Retina (tissue), 1 donor: ENCODE measurements around the gene ASB8.
"Not testable (repeated sequence)": the region's sequence is repeated elsewhere in the genome, so short reads cannot be mapped to it uniquely, and the experiment has no call there.

Experiments
- DNase-seq: peaks from one replicate; pipeline ENCODE4 v3.0.0-alpha.2; 2016

ASB8 gene

DNA sequence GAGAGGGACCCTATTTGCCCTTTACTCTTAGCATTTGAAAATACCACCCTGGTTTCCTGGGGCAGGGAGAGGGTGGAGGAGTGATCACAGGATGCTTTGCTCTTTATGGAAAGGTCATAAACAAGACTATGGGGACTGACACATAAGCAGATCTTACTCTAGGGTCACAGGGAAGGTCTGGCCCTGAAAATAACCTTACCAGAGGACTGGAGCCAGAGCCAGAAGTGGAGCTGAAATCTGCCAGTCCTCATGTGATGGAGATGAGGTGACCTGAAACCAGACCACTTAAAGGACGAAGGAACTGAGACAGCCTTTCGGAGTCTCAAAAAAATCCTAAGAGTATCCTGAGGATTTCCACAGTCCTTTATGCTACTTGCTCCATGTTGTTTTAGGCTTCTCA is 25.8 kb downstream of the ASB8 start:
- no peak for DNase-seq

- no peak for DNase-seq
Observed at GRCh38 chr12:48129376-48129775, 27.9 kb downstream of the ASB8 start.

DNA sequence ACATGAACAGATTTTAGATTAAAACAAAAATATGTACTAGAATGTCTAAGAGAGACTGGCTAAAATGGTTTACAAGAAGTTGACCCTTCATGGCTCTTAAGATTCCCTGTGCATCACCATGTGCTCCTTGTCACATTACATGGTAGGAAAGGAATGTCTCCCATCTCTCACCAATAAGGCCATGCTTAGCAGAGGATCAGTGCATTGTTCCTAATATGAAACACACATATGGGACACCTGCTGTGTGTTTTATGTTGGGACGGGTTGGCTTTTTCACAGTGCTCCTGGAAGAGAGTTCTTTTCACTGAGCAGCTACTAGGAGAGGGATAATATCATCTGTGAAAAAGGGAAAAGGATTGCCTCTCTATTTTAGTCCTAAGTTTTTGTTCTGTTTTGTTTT is 28.5 kb downstream of the ASB8 start:
- DNase-seq, result no peak

- no peak for DNase-seq
Observed at GRCh38 chr12:48126953-48127630, 30.2 kb downstream of the ASB8 start.

GRCh38 chr12:48125985-48126384 is 31.3 kb downstream of the ASB8 start:
- no peak for DNase-seq

GRCh38 chr12:48125542-48125941 is 31.8 kb downstream of the ASB8 start:
- DNase-seq, result not testable (repeated sequence)

- DNase-seq, result no peak
Observed at GRCh38 chr12:48123169-48123568, 34.1 kb downstream of the ASB8 start.

GRCh38 chr12:48122065-48122834 is 35.1 kb downstream of the ASB8 start:
- no peak for DNase-seq

DNA sequence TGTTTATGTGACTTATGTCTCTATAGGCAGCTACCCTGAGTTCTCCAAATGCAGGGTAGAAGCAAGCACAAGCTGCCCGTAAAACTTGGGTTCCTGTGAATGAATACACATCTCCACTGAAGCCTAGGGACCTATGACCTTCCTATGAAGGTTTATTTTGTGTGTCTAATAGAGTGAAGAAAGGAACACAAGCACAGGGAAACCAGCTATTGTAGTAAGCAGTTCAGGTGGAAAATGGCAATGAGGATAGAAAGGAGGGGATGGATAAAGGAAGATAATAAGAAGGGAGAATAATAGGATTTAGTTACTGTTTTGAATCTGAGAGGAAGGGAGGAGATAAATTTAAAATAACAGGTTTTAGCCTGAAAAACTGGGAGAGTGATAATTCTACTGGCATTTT is 35.8 kb downstream of the ASB8 start:
- peak; percentile 57 for DNase-seq

- DNase-seq, result no peak
Observed at GRCh38 chr12:48119834-48120195, 37.5 kb downstream of the ASB8 start.

DNA sequence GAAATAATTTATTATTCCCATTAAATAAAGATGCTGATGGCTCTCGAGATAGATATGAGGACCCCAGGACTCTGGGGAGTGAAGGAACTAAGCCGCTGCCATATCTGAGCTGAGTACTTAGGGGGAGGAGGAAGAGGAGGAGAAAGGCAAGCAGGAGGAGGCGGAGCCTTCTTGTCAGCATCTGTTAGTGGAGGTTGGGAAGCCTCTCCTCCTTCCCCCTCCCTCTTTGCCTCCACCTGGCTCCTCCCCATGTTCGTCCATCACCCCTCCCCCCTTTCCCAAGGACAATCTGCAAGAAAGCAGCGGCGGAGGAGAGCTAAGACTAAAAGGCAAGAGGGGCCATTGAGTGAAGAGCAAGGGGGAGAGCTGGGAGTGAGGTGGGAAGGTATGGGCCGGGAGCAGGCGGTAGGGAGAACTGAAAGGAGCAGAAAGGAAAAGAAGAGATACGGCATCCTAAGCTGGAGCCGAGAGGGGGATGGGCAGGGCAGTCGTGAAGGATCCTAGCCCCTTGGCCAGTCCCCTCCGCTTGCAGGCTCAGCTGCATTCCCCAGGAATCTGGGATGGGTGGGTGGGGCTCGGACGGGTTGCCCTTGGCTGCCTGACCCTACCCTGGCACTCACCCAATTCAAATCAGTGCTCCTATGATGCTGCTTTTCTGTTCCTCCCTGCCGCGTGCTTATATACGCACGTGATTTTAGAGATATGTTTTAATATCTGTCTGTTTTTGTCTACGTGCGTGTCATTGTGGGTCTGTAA is 38.1 kb downstream of the ASB8 start, which contains the start of gene PFKM:
TSS of gene PFKM (plus strand) at position 287 of the 756 bp plus-strand sequence. CDS start 3,411 bp downstream, outside the sequence.
- DNase-seq, result peak; percentile 93

DNA sequence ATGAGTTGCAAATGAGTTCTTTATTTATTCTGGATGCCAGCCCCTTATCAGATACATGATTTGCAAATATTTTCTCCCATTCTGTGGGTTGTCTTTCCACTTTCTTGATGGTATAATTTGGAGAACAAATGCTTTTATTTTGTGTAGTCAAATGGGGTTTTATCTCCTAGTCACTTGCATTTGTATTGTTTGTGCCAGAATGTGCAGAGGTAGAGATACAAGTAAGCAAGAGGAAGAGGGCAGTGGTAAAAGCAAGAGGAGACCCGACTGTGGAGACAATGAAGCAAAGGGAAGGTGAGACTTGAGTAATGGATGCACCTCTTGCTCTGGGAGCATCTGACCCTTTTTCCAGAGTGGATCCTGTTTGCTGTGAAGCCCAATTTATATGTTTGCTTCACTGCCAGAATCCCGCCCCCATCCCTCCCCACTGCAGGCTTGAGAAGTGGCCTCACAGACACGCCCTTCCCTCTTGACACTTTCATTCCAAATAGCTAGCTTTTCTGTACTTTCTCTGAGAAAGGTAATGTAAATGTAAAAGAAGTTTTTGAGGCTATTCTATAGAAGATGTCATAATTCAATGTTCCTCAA is 38.9 kb downstream of the ASB8 start:
- DNase-seq, result no peak

- DNase-seq, result no peak
Observed at GRCh38 chr12:48115957-48116356, 41.4 kb downstream of the ASB8 start.

DNA sequence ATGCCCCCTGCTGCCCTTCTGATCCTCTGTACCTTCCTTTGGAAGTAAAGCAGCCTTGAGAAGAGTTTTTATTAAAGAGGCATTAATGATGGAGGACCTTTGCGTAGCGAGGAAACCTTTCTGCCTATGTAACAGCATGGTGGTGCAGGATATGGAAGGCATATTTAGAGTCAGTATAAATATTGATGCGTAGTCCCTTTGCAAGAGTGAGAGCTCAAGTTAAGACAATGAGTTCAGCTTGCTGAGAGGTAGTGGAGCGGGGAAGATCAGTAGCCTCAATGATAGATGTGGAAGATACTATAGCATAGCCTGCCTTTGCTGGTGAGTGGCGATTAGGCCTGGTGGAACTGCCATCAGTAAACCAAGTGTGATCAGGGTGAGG is 46.0 kb downstream of the ASB8 start:
- not testable (repeated sequence) for DNase-seq

GRCh38 chr12:48110691-48111311 is 46.5 kb downstream of the ASB8 start:
- no peak for DNase-seq

GRCh38 chr12:48109424-48109823 is 47.9 kb downstream of the ASB8 start:
- no peak for DNase-seq

DNA sequence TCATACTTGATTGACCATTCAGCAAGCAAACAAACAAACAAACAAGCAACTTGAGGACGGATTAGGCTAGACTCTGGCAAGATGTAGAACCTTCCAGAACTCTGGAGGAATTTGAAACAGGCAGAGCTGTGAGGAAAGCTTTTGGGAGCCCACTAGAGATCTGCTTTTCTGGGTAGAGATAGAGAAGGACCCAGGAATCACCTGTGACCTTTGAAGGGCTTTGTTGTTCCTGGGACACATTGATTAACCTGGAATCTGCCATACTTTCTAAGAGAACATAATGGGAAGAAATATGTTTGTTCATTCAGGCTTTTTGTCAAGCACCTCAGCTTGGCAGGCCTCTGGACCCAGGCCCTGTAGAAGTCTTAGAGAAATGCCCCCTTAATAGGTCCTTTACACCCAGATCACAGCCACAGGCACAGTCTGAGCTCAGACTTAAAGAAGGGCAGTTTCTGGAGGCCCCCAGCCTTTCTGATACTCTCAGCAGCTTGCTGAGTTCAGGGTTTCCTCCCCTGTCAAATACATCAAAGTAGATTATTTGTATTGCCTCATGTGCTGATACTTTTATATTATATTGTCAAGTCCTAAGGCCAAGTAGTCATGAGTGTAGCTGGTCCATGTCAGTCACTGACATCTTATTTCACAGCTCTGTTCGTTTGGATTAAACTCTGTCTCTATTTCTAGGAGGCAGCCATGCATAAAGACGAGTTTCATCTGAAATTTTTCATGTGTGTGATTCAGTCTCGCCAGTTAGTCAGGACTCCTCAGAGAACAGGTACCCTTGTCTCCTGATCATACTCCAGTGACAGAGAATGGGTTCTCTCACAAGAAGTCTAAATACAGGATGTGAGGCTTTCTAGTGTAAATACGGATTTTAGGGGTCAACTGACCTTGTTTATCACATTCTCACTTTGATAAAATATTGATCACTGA is 50.4 kb downstream of the ASB8 start:
- DNase-seq, result no peak

DNA sequence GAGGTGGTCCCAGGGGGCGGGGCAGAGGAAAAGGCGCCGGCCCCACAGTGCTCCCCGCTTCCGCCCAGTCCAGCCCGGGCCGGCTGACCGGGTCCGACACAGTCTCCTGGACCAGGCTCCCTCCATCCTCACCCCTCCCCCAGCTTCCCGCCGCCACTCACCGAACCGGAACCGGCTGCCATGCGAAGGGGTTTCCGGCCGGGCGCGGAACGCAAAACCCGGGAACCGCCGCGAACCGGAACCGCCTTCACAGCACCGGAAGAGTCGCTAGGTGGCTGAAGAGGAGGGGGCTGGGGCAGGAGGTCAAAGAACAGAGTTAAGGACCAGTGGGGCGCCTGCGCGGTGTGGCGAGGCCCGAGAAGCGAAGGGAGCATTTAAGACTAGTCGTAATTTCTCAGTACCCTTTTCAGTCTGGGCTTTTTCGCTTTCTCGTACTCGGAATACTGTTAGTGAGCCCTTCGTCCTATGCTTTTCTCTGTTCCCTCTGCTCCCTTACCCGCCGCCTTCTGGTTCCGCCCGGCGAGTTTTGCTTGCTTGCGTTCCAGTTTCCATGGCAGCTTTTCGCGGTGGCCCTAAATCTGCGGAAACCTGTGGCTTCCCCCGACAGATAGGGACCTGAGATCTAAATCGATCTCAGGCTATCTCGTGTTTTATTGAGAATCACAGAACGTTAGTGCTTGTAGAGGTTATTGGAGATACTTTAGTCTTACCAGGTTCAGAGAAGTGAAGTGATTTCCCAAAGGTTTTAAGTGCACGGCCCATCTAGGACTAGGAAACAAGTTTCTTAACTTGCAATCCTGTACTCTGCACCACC is 51.2 kb downstream of the ASB8 start, which contains the start of gene SENP1:
TSS of gene SENP1 (minus strand) at position 213 of the 814 bp plus-strand sequence. CDS start 4,607 bp downstream, outside the sequence.
- DNase-seq, result peak; percentile 98

DNA sequence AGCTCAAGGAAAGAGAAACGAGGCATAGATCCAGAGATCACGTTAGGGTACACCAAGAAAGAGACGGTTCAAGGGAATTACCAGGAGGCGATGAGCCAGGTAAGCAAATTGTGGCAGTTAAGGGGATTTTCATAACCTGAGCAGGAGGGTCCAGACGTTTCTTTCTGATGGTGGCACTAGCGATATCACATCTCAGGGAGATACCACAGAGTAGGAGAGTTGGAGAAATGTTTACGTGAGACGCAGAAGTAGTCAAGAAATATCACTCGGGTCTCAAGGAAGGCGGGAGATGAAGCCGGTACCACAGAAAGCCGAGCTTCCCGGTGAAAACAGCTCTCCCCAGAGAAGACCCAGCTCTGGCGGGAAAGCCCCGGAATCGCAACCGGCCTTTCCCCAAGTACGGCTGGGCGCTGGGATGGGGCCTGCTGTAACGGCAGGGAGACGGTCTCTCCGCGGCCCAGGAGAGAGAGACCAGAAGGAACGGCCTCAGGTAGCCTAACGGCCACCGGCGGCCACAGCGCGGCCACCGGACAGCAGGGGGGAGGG is 51.9 kb downstream of the ASB8 start:
- no peak for DNase-seq

GRCh38 chr12:48104531-48104930 is 52.8 kb downstream of the ASB8 start:
- DNase-seq, result no peak
